ENCODE data around the gene ZNF804B.

Gene ZNF804B

GRCh38 chr7:88912852-88913251, 153.4 kb downstream of the ZNF804B start:
- no peak for TF ChIP-seq CTCF (IDR thresholded peaks at IDR 0.05; ENCODE audit: control insufficient read depth, extremely low read depth, insufficient read depth)
- peak; percentile 17 for DNase-seq (ENCODE audit: low read depth)
- H3K4me3 ChIP-seq (ENCODE audit: low read depth, low read length), result no peak overlapping the region

DNA sequence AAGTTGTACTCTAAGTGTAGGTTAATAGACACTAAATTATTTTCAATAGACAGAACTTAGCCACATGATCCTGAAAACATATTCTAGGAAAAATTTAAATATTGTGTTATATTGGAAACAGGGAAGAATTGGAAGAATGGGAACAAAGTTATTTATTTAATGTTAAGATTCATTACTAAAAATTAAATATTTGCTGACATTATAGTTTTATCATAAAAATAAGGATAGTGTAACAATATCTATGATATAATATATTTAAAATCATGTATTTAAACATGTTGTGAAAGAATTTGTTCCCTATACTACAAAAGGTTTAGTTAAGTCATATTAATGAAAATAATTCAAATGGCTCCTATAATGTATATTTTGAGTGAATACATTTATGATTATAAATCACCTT, 156.1 kb downstream of the ZNF804B start:
- no peak overlapping the region for H3K4me3 ChIP-seq (ENCODE audit: low read depth, low read length)
- TF ChIP-seq CTCF (IDR thresholded peaks at IDR 0.05; ENCODE audit: control insufficient read depth, extremely low read depth, insufficient read depth), result no peak

DNA sequence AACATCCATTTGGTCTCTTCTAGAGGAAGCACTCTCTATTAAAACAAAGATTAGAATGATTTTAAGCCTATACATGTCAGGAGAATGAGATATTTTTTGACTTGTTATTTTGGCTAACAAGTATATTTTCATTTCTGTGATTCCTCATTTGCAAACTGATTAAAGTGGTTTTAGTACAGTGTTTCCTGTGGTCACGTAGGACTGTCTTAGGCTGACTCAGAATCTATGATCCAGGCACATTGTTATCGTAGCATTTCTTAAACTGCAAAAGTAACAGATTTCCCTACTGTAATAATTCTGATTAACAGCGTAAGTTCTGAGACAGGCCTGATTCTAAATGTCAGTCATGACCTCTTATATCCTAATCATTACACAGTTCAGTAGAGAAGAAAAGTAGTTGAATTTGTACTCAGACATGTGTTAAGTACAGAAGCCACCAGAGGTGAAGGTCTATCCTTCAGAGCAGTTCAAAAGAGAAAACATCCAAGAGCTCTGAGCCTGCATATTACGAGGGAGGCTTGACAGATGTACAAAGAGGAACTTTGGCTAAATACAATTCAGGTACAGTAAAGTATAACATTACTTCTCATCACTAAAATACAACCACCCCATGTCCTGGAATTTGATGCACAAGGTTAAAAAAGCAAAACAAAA, 160.1 kb downstream of the ZNF804B start:
- no peak overlapping the region for H3K4me3 ChIP-seq (ENCODE audit: low read depth, low read length)
- DNase-seq (ENCODE audit: low read depth), result no peak
- TF ChIP-seq CTCF (IDR thresholded peaks at IDR 0.05; ENCODE audit: control insufficient read depth, extremely low read depth, insufficient read depth), result no peak

More for the DNA sequence above, 156.1 kb downstream of the ZNF804B start:
- no peak for DNase-seq (ENCODE audit: low read depth)

GRCh38 chr7:88922944-88923343, 163.4 kb downstream of the ZNF804B start:
- no peak overlapping the region for H3K4me3 ChIP-seq (ENCODE audit: low read depth, low read length)
- no peak for TF ChIP-seq CTCF (IDR thresholded peaks at IDR 0.05; ENCODE audit: control insufficient read depth, extremely low read depth, insufficient read depth)

DNA sequence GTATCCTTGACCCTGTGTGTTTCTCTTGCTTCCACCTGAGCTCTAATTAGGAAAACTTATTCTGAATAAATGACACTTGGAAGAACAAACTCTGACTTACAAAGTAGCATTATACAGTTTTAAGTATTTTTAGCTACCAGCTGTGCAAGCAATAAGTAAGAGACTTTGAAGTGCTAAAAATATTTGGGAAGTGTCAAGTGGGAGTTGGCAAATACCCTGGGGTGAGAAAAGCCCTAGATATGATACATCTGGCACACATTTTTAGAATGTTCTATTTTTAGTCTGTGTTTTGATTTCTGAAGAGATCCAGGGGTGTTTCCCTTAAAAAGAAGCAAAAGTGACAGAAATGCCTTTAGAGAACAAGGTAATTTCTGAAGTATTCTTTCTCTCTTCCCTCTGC, 168.8 kb downstream of the ZNF804B start:
- no peak for TF ChIP-seq CTCF (IDR thresholded peaks at IDR 0.05; ENCODE audit: control insufficient read depth, extremely low read depth, insufficient read depth)
- no peak overlapping the region for H3K4me3 ChIP-seq (ENCODE audit: low read depth, low read length)
- no peak for DNase-seq (ENCODE audit: low read depth)

More at GRCh38 chr7:88922944-88923343, 163.4 kb downstream of the ZNF804B start:
- no peak for DNase-seq (ENCODE audit: low read depth)

GRCh38 chr7:88929719-88930118, 170.2 kb downstream of the ZNF804B start:
- no peak for DNase-seq (ENCODE audit: low read depth)
- TF ChIP-seq CTCF (IDR thresholded peaks at IDR 0.05; ENCODE audit: control insufficient read depth, extremely low read depth, insufficient read depth), result no peak
- H3K4me3 ChIP-seq (ENCODE audit: low read depth, low read length), result no peak overlapping the region

DNA sequence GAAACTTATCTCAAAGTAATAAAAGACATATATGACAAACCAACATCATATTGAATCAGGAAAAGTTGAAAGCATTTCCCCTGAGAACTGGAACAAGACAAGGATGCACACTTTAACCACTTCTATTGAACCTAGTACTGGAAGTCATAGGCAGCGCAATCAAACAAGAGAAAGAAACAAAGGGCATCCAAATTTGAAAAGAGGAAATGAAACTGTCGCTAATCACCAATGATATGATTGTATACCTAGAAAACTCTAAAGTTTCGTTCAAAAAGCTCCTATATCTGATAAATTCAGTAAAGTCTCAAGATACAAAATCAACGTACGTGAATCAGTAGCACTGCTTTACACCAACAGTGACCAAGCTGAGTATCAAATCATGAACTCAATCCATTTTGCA, 173.8 kb downstream of the ZNF804B start:
- no peak overlapping the region for H3K4me3 ChIP-seq (ENCODE audit: low read depth, low read length)
- no peak for TF ChIP-seq CTCF (IDR thresholded peaks at IDR 0.05; ENCODE audit: control insufficient read depth, extremely low read depth, insufficient read depth)
- DNase-seq (ENCODE audit: low read depth), result no peak

All from LNCaP clone FGC (cell line).